Retina (tissue), 1 donor: ENCODE data around the gene CARD9.
"Not testable (repeated sequence)": the region's sequence is repeated elsewhere in the genome, so short reads cannot be mapped to it uniquely, and the experiment has no call there.

ENCODE experiments used
- DNase-seq: peaks from one replicate; pipeline ENCODE4 v3.0.0-alpha.2; 2016

CARD9 gene

GRCh38 chr9:136331556-136332481 is 41.6 kb downstream of the CARD9 start:
- DNase-seq = no peak

- no peak for DNase-seq
Measured at GRCh38 chr9:136331030-136331429, 42.4 kb downstream of the CARD9 start.

GRCh38 chr9:136330406-136330990 is 43.0 kb downstream of the CARD9 start:
- DNase-seq = no peak

DNA sequence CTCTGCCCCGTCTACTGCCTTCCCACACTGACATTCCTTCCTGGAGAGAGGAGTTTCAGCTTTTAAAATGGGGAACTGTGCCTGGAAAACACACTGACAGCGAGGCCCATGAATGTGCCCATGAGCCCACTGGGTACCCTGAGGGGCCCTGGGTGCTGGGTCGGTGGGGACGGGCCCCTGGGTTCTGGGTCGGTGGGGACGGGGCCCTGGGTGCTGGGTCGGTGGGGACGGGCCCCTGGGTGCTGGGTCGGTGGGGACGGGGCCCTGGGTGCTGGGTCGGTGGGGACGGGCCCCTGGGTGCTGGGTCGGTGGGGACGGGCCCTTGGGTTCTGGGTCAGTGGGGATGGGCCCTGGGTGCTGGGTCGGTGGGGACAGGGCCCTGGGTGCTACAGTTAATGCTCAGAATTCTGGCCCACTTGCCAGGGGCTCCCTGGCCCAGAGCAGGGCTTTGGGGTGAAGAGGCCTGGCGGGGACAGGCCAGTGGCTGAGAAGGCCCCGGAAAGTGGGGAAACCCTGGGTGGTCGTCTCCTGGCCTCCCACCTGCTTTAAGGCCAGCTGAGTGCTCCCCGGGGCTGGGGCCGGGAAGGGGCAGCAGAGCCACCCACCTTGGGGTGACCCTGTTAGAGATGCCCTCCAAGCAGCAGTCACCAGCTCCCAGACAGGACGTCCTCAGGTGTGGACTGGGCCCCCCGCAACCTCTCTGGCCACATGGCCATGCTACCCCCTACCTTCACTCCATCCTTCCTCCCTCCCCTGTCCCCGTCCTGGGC is 43.6 kb downstream of the CARD9 start:
- DNase-seq = no peak

DNA sequence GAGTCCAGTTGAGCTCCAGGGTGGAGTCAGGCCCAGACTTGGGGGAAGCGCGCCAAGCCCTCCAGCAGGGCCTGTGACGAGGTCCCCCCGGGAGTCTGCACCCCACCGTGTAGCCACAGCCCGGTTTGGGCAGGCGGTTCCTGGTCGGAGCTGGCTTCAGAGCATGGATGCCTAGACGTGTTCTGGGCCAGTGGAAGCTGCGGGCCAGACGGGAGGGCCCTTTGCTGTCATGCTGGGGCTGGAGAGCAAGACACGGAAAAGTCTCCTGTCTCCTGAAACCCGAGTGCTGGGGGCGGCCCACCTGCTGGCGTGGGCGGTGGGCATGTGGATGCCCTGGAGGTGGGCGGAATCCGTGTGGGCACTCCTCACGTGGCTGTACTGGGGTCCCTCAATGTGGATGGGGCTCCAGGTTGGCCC is 44.2 kb downstream of the CARD9 start:
- no peak for DNase-seq

- DNase-seq = peak; percentile 87
Measured at GRCh38 chr9:136328622-136329041, 44.8 kb downstream of the CARD9 start.

DNA sequence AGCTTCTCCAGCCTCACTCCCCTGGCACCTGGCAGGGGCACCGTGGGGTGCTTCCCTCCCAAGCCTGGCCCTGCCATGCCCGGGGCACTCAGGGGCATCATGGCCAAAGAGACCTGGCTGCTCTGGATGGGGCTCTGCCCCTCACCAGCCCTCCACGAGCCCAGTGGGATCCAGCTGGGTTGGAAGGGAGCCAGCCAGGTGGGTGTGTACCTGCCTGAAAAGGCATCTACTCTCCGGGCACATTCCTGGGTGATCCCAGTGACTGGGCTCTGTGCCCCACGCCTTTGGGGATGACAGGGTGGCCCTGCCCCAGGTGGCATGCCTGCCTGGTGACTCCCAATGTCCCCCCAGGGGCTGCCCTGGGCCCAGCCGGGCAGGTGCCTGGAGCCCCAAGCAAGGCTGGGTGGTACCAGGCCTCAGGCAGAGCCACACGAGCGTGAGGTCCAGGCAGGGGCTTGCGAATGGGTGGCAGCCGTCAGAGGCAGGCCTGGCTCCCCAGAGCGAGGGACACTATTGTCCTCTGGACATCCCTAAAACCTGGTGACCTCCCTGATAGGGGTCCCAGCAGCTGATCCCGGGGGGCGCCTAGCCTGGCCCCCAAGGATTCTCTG is 45.4 kb downstream of the CARD9 start:
- DNase-seq = peak; percentile 79

DNA sequence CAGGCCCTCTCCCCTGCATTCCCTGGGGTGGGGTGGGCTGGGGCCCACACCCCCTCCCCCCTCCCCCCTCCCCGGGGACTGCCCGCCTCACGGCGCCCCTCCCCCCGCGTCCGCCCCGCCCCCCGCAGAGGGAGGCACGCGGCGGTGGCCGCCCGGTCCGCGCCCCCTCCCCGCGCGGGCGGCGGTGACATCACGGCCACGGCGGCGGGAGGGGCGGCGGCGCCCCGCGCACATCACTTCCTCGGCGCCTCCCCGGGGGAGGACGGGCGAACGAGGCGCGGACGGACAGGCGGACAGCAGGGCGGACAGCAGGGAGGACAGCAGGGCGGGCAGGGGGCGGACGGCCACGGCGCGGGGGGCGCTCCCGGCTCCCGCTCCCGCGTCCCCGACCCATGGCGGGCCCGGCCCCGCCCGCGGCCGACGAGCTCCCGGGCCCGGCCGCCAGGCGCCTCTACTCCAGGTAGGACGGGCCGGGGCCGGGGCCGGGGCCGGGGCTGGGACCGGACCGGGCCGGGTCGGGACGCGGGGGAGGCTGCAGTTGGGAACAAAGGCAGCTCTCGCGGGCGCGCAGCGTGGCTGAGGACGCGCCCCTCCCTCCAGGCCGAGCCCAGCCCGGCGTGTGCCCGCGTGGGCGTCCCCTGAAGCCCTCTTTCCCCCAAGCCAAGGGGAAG is 46.0 kb downstream of the CARD9 start, which contains the start of gene GPSM1:
Gene GPSM1 (plus strand): TSS at position 236 of the 671 bp plus-strand sequence. CDS start 157 bp downstream, at position 393.
- no peak for DNase-seq

DNA sequence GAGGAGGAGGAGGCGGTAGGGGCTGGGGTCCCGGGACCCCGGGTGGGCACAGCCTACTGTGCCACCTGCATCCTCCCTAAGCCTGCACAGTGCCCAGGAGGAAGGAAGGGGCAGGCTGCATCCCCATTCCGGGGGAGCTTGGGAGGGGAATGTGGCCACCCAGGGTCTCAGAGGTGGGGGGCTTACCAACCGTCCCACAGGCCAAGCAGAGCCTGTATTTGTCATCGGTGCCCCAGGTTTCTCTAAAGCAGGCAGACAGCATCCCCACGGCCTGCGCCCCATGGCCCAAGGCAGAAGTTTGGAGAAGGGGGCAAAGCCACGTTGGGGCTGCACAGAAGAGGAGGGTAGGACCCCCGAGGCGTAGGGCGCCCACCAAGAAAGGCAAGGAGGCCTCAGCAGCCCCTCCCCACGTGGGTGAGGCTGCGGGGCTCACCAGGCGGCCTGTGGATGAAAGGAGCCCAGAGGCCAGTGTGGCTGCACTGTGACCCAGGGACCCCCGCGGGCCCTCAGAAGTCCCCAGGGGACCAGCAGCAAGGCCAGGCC is 46.6 kb downstream of the CARD9 start:
- DNase-seq = peak; percentile 71

- DNase-seq = peak; percentile 81
Measured at GRCh38 chr9:136326061-136326760, 47.3 kb downstream of the CARD9 start.

DNA sequence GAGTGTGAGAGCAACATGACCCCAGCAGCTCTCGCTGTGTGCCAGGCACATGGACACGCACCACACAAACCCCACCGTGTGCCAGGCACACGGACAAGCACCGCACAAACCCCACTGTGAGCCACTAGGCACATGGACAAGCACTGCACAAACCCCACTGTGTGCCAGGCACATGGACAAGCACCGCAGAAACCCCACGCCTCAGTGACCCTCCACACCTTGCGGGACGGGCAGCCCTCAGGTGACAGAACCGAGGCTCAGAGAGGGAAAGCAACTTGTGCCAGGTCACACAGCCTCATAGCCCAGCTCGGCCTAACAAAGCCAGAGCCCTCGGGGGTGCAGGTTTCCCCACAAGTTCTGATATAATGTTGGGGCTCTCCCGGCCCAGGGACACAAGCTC is 48.1 kb downstream of the CARD9 start:
- no peak for DNase-seq

DNA sequence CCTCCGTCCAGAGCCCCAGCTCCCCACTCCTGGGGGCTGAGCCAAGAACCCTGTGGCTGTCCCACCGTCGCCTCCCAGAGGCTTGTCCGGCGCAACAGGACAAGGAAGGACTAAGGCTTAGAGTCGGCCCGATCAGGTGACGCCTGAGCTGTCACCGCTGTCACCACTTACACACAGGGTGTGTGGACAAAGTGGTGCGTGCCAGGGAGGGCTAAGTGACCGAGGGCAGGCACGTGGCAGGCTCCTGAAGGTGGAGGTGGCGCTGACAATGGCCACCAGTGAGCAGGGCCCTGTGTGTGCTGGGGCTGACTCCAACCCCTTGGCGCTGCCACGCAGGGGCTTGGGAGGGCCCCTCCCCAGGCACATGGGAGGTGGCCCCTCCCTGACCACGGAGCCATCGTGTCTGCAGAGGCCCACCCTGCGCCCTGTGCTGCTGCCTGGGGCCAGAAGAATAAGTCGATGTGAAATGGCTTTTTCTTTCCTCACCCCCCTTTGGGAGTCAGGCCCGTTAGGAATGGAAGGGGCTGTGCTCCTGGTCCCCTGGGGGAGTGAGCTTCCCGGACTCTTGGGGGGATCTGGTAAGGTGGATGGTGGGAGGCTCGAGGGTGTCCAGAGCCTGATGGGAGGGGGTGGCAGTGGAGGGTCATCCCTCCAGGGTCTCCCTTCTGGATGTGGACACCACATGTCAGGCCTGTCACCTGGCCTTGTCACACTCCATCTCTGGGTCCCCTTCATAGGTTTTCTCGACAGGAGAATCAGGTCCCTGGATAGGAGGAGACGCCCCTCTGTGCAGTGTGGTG is 48.8 kb downstream of the CARD9 start:
- DNase-seq = no peak

GRCh38 chr9:136323371-136323789 is 50.1 kb downstream of the CARD9 start:
- DNase-seq = no peak

GRCh38 chr9:136322756-136323330 is 50.6 kb downstream of the CARD9 start:
- DNase-seq = no peak

- no peak for DNase-seq
Measured at GRCh38 chr9:136321561-136321960, 51.9 kb downstream of the CARD9 start.

GRCh38 chr9:136320972-136321371 is 52.5 kb downstream of the CARD9 start:
- DNase-seq = not testable (repeated sequence)

- not testable (repeated sequence) for DNase-seq
Measured at GRCh38 chr9:136319955-136320354, 53.5 kb downstream of the CARD9 start.

DNA sequence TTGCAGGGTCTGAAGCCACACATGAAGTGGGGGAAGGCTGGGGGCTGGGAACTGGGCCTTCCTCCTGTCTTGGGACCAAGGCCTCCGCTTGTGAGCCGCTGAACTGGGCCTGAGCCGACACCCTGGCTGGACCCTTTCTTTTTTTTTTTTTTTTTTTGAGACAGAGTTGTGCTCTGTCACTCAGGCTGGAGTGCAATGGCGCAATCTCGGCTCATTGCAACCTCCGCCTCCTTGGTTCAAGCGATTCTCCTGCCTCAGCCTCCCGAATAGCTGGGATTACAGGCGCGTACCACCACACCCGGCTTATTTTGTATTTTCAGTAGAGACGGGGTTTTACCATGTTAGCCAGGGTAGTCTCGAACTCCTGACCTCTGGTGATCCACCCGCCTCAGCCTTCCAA is 54.2 kb downstream of the CARD9 start:
- not testable (repeated sequence) for DNase-seq

DNA sequence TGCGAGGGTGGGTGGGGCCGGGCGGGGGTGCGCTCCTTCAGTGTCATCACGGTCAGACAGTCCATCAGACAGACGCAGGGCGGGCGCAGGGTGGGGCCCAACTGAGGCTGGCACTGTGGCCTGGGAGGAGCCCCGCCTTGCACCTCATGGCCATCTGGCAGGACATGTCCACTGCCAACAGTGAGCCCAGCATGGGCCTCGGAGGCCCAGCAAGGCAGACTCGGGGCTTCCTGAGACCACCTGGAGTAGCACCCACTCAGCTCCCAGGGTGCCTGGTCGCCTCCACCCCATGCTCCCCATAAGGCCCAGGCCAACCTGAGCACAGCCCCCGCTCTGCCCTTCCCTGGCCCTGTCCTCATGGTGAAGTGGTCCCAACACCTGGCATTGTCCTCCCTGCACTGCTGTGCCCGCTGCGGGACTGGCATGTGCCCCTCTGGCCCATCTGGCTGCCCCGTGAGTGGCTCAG is 54.7 kb downstream of the CARD9 start:
- no peak for DNase-seq
